Measurements from ENCODE around the gene TLK1.

GRCh38 chr2:171066110-171066509, 94.6 kb downstream of the TLK1 start:
- TF ChIP-seq EZH2phosphoT487 (IDR thresholded peaks at IDR 0.05; ENCODE audit: borderline replicate concordance, low read length): no peak
- TF ChIP-seq CTCF (conservative IDR thresholded peaks at IDR 0.05; ENCODE audit: low read depth, low read length): no peak
- no peak for TF ChIP-seq EZH2 (IDR thresholded peaks at IDR 0.05; ENCODE audit: low read length, unreplicated experiment)
